G401 (cell line): ENCODE data around the gene TBCEL. TPM values are rescaled to one million over a fixed set of nuclear protein-coding genes. Genes with fewer than 3 reads are reported as not detected.
"Not testable (repeated sequence)": the region's sequence is repeated elsewhere in the genome, so short reads cannot be mapped to it uniquely, and the experiment has no call there.

ENCODE experiments used
- DNase-seq: peaks from one replicate; pipeline ENCODE4 v3.0.0-alpha.2; 2015; ENCODE audit warnings: low spot score
- in situ Hi-C: cut with HindIII; loops from 2 replicates; pipeline ENCODE4 v1.10.0; 2016; ENCODE audit warnings: low sequenced_read_pairs, mixed read lengths
- total RNA-seq: library from RNA; depleted of rRNA; stranded (reverse); fragments of >200 nt; shearing (Covaris generic); gene quantifications from 2 replicates; pipeline ENCODE4 v1.2.3, GENCODE V29; 2014

The TBCEL gene
- total RNA-seq, 1 experiment from 2014 or later: 9.5 TPM

DNA sequence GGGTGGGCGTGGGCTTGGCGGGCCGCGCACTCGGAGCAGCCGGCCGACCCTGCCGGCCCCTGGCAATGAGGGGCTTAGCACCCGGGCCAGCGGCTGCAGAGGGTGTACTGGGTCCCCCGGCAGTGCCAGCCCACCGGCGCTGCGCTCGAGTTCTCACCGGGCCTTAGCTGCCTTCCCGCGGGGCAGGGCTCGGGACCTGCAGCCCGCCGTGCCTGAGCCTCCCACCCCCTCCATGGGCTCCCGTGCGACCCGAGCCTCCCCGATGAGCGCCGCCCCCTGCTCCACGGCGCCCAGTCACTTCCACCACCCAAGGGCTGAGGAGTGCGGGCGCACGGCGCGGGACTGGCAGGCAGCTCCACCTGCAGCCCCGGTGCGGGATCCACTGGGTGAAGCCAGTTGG is 2.2 kb upstream of the TBCEL start:
- in situ Hi-C loops, DNase-seq: not testable (repeated sequence)

DNA sequence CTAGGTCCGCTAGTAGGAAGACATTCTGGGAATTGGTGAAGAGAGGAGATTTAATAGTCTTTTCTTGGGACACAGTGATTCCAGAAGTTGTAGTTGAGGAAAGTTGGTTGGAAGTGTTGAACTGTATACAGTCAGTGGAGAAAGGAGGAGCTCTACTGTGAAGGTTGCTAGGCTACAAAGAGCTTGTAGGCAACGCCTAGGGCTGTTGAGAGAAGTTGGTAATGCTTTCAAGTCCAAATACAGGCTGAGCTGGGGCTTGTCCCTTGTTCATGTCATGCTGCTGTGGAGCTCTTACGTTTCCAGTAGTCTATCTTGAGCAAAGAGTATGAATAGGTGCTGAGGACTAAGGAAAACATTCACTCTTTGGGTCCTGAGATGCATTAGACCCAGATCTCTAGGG is 1.1 kb downstream of the TBCEL start:
- in situ Hi-C loops: no loop called here
- DNase-seq: no peak

DNA sequence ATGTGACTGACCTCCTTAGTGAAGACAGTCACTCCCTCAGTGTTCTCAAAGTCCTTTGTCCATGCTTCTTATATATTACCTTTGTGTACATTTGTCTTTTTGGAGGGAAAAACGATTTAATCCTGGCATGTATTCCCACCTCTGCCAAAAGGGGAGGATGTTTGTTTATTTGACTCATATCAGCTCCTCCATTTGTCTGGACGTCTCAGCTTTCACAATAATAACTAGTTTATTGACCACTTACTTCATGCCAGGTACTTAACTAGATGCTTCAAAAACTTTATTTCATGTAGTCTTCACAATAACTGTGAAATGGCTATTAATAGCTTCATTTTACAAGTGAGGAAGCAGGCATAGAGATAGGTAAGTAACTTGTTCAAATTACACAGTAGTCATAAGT is 5.3 kb downstream of the TBCEL start:
- in situ Hi-C loops: no loop called here
- DNase-seq: no peak

DNA sequence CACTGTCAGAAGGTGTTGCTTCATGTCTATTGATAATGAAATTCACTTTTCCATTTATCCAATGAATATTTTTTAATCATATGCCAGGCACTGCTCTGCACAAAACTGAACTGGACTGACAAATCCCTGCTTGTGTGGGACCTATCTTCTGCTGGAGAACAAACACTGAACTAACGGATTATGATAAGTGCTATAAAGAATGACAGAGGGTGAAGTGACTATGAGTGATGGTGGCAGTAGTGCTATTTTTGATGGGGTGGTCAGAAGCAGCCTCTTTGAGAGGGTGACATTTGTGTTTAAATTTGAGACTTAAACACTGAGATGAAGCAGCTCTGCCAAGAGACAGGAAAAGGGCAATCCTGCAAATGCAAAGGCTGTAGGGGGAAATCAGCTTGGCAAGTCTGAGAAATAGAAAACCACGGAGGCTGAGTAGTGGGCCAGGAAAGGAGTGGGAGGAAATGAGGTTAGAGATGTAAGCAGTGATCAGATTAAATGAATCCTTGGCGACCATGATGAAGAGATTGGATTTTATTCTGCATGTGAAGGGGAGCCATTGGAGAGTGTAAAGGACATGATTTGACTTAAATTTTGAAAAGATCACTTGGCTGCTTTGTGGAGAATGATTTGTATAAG is 6.0 kb downstream of the TBCEL start:
- DNase-seq: no peak
- in situ Hi-C loops: no loop called here

DNA sequence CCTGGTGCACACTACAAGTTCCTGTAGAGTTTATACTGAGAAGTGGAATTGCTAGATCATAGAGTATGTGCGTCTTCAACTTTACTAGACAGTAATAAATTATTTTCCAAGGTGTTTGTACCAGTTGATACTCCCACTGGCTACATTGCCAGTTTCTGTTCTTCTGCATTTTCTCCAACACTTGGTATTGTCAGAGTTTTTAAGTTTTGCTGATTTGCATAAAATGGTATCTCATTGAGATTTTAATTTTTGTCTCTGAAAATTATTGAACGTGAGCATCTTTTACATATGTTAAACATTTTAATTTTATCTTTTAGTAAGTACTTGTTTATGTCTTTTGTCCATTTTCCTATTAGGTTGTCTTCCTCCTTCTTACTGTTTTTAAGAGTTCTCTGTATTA is 7.3 kb downstream of the TBCEL start:
- DNase-seq: no peak
- in situ Hi-C loops: no loop called here

DNA sequence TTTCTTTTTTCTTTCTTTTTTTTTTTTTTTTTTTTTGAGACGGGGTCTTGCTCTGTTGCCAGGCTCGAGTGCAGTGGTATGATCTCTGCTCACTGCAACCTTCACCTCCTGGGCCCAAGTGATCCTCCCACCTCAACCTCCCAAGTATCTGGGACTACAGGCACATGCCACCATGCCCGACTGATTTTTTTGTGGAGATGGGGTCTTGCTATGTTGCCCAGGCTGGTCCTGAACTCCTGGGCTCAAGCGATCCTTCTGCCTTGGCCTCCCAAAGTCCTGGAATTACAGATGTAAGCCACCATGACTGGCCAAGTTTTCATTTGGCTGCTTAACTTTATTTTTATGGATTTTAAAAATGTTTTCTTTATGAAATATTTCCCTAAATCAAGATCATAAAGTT is 7.7 kb downstream of the TBCEL start:
- DNase-seq, in situ Hi-C loops: not testable (repeated sequence)

DNA sequence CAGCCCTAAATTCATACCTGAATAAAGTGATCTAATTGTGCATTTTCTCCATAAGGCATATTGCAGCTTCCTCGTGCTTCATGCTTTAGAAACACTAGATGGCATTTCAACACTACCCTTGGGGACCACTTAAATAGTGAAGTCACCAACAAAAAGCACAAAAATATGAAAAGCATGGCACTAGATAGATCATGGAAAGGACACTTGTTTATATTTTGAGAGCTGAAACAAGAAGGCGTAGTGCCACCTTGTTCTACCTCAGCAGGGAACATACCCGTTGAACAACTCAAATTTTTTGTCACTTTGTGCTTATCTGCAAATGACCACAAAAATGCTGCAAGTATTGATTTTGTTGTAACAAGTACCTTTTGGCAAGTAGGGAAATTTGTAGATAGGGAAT is 8.6 kb downstream of the TBCEL start:
- DNase-seq: no peak
- in situ Hi-C loops: no loop called here

DNA sequence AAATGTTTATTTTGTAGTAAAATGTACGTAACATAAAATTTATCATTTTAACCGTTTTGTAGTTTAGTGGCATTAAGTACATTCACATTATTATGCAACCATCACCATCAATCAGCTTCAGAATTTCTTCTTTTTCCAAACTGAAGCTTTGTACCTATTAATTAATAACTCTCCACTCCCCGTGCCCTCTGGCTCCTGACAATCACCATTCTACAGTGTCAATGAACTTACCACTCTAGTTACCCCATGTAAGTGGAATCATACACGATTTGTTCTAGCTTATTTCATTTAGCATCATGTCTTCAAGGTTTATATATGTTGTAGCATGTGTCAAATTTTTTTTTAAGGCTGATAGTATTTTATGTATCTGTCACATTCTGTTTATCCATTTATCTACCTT is 9.7 kb downstream of the TBCEL start:
- DNase-seq: no peak
- in situ Hi-C loops: no loop called here

DNA sequence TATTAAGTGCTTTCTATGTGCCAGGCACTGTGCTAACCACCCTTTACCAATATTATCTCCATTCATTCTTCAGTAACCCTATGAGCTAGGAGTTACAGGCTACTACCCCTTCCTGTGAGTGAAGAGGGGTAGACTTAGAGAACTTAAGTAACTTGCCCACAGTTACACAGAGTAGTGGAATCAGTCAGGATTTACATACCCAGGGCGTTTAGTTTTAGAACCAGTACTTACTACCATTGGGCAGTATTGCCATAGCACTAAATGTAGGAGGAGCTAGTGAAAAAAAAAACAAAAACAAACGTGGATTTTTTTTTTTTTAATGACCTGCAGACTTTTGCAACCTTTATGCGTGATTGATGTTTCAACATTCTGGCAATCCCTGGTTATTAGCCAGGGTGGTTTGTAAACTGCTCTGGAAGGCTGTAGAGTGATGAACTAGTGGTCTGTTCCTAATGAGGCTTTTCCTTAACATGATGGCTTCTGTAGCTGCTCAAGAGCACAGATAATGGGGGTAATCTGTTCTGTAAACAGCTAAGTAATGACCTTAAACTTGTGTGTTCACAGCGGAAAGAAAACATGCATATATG is 11.4 kb downstream of the TBCEL start:
- in situ Hi-C loops: no loop called here
- no peak for DNase-seq

DNA sequence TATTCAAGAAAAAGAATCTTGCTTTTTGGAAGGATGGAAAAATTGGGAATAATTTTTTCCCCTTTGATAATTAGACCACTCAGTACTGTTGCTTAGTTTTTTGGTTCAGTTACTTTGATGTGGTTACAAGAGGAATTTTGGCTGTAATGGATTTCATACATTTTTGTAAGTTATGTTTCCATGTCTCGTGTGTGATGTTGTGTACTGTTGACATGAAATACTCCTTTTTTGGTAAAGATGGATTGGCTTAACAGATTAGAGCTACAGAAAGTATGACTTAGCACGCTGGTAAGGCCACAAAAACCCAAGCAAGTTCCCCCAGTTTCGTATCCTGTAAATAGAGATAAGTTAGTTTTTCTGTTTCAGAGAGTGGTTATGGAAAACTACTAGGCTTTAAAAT is 11.9 kb downstream of the TBCEL start:
- in situ Hi-C loops: no loop called here
- DNase-seq: no peak

DNA sequence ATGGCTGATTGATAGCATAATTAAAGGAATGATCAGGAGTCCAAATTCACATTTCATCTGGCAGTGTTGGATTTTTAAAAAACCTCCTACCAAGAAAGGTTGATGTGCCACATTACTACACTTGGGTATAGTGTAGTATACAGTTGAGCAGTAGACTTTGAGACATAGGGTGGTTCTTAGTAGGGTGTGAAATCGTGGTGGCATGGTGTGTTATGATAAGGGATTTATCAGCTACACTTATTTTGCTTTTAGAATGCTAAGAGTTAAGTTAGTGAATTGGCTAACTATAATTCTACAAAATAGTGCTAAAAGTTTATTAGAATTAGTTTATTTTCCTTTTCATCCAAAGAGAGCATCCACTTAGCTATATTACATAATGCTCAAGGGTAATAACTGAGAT is 13.1 kb downstream of the TBCEL start:
- in situ Hi-C loops: no loop called here
- no peak for DNase-seq

DNA sequence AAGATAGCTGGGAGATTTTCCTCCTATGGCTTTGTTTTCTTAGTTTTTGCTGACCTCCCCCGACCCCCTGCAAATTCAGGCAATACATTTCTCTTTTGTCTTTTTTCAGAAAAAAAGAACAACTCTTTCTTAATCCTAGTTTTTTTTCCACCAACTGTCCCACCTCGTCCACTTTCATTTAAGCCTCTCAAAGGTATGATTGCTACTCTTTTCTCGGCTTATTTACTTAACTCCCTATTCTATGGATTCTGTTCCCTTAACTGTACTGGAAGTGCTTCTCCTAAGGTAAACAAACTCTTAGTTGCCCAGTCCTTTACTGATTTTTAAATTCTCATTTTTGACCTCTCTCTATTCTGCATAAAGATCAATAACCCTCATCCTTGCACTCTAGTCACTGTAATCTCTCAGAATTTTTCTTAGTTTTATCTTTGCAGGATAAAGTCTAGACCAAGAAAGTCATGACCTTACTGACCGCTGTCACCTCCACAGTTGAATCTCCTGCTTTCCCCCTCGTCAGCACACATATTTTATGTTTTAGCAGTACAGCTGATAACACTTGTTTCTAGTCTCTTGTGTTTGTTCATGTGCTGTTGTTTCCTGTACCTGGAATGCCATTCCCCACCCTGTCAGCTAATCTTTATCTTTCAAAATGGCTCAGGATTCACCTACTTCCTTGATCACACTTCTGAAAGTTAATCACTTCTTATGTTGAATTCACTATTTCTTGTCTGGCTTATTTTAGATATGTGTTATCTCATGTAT is 14.9 kb downstream of the TBCEL start:
- DNase-seq: no peak
- in situ Hi-C loops: no loop called here

DNA sequence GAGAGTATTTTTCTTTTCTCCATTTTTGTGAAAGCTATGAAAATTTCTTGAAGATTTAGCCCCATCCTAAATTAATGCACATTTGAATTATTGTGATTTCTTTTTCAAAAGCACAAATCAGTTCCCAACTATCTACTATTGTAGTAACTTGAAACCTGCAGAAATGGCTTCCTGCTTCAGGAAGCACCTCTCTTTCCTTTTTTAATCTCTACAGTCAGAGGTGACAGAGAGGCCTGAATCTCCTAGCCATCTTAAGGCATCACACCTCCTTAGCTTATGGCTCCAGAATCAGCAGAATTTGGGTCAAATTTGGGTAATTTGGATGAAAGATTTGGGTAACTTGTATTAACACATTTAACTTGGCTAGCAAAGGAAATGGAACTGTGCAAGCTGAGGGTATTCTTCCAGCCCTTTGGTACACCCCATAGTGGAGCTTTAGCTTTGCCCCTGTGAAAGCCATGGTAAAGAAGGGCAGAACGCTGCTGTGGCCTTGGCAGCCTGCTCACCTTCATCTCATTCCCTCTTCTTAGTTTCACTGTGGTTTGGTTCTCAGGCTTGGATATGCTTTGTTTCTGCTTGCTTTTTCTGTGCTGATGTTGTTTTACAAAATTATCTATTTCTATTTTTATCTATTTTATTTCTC is 16.2 kb downstream of the TBCEL start:
- DNase-seq: no peak
- in situ Hi-C loops: no loop called here

DNA sequence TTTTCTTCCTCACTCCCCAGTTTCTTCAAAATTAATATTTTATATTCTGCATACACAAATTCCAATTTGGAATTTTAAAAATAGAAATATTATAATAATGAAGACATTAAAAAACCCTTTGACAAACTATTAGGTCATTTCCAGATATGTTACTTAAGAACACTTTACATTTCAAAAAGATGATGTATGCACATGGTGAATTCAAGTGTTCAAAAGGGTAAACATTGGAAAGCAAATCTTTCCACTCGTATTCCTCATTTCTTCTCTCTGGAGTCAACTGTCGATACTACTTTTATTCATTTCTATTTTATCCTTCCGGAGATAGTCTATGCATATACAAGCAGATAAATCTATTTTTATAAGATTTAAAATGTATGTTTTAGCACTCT is 16.7 kb downstream of the TBCEL start:
- DNase-seq: no peak
- in situ Hi-C loops: no loop called here

DNA sequence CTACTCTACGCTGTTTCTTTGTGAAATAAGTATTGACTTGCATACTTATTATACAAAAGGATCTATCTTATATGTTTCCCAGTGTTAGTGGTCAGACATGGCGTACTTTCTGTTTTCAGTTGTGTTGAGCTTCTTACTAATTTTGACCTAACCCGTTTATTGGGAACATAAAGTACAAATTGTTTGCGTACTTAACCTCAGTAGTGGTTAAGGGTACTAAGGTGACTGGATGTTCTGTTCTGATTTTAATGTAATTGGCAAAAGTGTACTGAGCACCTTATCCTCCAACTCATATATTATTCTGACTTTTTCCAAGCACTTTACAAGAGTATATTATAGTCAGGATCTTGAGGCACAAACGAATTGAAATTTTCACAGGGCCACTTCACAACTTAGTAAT is 17.2 kb downstream of the TBCEL start:
- in situ Hi-C loops: no loop called here

DNA sequence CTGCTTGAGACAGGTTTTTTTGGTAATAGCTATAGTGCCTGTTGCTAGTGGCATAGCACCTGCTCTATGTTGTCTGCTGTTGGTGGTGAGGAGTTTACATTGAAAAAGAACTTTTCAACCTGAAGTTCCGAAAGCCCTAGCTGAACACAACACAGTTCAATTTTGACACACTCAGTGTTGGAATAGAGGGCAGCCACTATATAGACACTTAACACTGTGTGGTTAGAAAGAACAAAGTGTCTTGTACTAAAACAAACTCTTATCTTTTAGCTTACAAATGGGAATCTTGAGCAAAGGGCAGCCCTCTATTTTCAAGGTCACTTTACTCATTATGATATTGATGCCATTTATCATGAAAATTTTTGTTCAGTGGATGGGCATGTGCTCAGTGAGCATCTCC is 18.4 kb downstream of the TBCEL start:
- in situ Hi-C loops: no loop called here
- DNase-seq: no peak

More for the DNA sequence above, 17.2 kb downstream of the TBCEL start:
- no peak for DNase-seq

DNA sequence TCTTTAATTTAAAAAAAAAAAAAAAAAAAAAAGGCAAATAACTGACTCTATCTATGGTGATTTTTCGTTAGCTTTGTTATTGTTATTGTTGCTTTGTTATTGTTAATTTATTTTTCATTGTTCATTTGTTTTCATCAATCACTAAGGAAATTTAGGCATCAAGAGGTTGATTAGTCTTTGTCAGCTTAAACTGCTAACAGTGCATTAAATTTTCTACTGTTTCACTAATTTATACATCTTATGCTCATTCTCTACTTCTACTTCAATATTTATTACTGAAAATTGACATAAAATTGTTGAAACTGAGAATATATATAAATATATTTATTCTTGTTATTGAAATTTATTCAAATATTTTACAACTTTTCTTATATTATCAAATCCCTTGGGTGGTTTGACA is 24.0 kb downstream of the TBCEL start:
- in situ Hi-C loops: no loop called here

DNA sequence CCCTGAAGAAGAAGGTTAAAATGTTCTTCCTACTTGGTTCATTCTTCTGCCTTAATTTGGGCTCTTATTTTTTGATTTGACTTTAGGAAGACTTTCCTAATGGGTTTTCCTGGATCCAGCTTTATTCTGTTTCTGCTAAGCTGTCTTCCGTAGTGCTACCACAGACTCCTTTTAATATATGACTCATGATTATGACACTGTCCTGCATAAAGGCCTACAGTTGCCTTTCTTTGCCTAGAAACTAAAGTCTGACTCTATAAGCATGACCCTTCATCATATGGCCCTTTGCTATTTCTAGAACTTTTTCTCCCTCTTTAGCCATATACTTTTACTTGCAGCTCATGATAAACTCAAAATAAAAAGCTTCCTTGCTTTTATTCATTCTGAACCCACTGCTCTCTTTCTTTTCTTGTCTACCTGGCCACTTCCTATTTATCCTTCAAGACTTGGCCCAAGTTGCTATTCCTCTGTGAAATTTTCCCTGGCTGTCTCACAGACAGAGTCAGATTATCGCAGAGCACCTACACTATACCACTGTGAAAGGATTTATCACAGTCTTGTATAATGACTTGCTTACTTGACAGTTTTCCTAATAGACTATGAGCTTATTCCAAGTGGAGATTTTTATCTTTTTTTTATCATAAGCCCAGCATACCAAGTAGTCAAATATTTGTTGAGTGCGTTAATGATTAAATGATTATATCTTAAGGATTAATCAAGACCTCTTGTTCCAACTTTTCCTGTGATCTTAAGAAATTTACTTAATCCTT is 24.7 kb downstream of the TBCEL start:
- DNase-seq: no peak
- in situ Hi-C loops: no loop called here

More for the DNA sequence above, 24.0 kb downstream of the TBCEL start:
- no peak for DNase-seq

DNA sequence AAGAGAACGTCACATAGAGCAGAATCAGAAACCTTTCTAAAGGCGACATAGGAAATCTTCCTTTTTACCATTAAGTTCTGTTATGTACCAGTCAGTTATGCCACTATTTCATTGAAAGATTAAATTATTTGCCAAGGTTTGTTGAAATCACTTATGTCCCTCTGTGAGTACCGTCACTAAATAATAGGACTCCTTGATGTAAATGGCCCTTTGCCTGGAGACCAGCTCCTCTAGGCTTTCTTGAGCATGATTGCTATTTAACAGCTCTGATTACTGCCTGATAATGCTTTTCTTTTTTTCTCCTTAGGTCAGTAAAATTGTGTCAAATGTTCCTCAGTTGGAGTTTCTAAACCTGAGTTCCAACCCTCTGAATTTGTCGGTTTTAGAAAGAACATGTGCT is 29.3 kb downstream of the TBCEL start:
- no peak for DNase-seq
- in situ Hi-C loops: no loop called here

DNA sequence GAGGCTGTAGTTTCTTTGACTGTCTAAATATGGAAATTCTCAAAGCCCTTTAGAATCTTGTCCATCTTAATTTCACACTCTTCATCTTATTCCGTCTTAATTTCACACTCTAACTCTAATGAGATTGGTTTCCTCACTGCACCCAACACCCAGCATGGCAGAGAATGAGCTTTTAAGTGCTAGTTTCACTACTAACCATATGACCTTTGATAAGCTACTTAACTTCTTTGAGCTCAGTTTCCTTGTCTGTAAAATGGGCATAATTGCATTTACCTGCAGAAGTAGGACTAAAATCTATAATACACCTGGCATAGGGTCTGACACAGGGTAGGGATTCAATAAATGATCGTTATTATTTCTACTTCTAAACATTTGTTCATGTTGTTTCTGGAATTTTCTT is 30.4 kb downstream of the TBCEL start:
- DNase-seq: no peak
- in situ Hi-C loops: no loop called here
